Ovary (tissue), 3 donors: ENCODE measurements around the gene CPNE9.

Experiments used
- EP300 ChIP-seq: sonication (generic); formaldehyde crosslinking; IDR thresholded peaks from one replicate; pipeline ENCODE4 v1.6.1; 2017; ENCODE audit warnings: antibody characterized with exemption
- POLR2A ChIP-seq: fragments of 450-650 bp; IDR thresholded peaks from one replicate; pipeline ENCODE4 v1.6.1; 2017; ENCODE audit warnings: antibody characterized with exemption, mild to moderate bottlenecking, moderate library complexity
- TF ChIP-seq, protein P1 (sequence below), 3 donors: fragments of 450-650 bp in 2 of 3; fragments of 200-600 bp in 1 of 3; IDR thresholded peaks; one replicate each; pipeline versions ENCODE4 v1.5.1 to v1.8.0; 2016 to 2022; ENCODE audit warnings: antibody characterized with exemption in 3 of 3, mild to moderate bottlenecking in 1 of 3
- donor health status: DM: no; HTN: no; CAD: no.

DNA sequence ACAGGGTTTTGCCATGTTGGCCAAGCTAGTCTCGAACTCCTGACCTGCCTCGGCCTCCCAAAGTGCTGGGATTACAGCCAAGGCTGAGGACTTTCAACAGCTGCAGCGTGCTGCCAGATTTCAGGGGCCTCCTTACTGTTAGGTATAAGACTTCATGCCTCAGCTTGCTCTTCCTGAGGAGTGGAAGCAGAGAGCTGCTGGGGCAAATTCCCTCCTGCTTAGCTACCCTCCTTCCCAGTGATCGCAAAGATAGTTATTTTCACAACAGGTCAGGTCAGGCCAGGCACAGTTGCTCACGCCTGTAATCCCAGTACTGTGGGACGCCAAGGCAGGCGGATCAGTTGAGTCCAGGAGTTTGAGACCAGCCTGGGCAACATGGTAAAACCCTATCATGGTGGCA lies 2.6 kb upstream of the CPNE9 start:
- TF ChIP-seq, protein P1, sequence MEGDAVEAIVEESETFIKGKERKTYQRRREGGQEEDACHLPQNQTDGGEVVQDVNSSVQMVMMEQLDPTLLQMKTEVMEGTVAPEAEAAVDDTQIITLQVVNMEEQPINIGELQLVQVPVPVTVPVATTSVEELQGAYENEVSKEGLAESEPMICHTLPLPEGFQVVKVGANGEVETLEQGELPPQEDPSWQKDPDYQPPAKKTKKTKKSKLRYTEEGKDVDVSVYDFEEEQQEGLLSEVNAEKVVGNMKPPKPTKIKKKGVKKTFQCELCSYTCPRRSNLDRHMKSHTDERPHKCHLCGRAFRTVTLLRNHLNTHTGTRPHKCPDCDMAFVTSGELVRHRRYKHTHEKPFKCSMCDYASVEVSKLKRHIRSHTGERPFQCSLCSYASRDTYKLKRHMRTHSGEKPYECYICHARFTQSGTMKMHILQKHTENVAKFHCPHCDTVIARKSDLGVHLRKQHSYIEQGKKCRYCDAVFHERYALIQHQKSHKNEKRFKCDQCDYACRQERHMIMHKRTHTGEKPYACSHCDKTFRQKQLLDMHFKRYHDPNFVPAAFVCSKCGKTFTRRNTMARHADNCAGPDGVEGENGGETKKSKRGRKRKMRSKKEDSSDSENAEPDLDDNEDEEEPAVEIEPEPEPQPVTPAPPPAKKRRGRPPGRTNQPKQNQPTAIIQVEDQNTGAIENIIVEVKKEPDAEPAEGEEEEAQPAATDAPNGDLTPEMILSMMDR (IDR thresholded peaks at IDR 0.05): no peak
- no peak for TF ChIP-seq EP300
- TF ChIP-seq POLR2A: no peak
